Endometrium (tissue), 2 donors: Measurements from ENCODE around the gene RALY.

Source experiments
- FAIRE-seq: peaks from 2 replicates; lab custom pipeline; 2012; peaks lifted over from hg19 to GRCh38; lab: Jason Lieb, UNC
- donor health status: control.
- donor health status: control.

RALY gene

DNA sequence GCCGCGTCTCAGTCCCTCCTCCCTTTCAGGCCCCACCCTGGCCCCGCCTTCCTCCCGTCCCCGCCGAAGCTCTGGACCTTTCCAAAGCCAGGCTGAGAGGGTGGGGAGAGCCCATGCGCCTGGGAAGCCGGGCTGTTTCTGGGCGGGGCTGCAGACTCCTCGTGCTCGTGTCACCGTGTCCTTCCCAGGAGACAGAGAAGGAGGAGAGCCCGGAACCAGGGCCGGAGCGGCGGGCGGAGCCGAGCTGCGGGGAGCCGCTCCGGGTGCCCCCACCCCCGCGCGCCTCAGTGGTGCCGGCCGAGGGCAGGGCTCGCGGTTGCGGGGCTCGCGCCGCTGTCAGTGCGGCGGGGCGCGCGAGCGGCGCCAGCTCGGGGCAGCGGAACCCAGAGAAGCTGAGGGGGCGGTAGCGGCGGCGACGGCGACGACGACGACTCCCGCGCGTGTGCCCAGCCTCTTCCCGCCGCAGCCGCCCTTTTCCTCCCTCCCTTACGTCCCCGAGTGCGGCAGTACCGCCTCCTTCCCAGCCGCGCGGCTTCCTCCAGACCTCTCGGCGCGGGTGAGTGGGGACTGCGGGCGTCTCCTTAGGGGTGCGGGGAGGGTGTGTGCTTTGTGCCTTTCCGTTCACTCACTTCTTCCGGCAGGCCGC is at the start of gene RALY:
RALY (plus strand) TSS at position 336 of the 646 bp plus-strand sequence. CDS start 78,164 bp downstream, outside the sequence.
- no peak for FAIRE-seq

GRCh38 chr20:33944914-33945313 is 48.8 kb upstream of the RALY start:
- FAIRE-seq, result no peak

- no peak for FAIRE-seq
Measured at GRCh38 chr20:33945391-33946081, 48.2 kb upstream of the RALY start.

GRCh38 chr20:33947709-33948295 is 45.9 kb upstream of the RALY start:
- FAIRE-seq, result no peak

DNA sequence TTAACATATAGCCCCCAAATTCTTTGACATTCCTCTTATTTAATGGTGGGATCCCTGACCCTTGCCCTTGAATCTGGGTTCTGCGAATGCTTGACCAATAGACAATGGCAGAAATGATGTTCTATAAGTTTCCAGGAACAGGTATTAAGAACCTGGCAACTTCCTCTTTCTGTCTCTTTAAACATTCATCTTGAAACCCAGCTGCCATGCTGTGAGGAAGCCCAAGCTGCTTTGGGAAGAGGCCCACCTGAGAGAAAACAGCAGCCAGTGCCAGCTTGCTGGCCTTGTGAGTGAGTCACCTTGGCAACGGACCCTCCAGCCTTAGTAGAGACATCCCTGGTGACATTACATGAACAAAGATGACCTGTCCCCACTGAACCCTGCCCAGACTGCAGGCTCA is 45.2 kb upstream of the RALY start:
- FAIRE-seq, result no peak

DNA sequence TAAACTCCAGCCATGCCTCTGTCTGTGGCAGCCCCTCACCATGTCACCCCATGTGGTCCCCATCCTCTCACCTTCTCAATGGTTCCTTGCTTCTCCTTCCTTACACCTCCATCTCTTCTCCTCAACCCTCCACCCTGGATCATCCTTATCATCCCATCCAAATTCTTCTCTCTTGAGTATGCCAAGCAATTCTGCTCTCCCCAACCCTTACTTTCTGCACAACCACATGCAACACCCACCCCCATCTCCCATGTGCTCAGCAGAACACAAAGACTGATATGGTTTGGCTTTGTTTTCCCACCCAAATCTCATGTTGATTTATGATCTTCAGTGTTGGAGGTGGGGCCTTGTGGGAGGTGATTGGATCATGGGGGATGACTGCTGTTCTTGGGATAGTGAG is 42.5 kb upstream of the RALY start:
- no peak for FAIRE-seq

GRCh38 chr20:33954504-33954903 is 39.2 kb upstream of the RALY start:
- no peak for FAIRE-seq

DNA sequence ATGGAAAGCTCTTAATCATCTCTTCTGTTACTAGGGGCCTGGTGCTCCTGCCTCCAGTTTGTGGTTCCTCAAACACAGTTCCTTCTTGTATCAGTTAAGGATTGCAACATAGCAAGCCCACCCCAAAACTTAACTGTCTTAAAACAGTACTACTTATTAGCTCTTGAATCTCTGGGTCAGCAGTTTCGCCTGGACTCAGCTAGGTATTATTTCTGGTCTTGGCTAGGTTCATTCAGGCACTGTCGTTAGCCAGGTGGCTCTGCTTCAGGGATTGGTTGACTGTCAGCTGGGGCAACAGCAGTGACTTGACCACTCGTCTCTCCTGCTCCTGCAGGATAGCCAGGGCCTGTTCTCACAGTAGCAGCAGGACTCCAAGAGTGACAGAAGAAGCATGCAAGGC is 30.0 kb upstream of the RALY start:
- FAIRE-seq, result no peak

DNA sequence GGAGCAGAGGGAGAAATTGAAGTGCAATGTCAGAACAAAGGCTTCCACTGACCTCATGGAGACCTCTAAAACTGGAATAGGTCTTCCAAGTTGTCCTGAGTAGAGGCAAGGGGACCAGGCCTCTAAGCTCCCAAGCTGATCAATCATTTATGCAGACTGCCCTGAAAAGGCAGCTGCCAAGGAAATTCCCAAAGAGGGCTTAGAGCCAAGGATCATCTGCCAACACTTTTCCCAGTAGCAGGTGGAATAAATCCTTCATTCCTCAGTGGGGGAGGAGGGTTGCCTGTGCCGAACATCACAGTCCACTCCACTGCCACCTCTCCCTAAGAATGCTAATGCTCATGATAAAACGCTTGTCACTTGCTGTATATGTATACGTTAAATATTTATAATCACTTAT is 29.3 kb upstream of the RALY start:
- no peak for FAIRE-seq

GRCh38 chr20:33967126-33967525 is 26.6 kb upstream of the RALY start:
- no peak for FAIRE-seq

DNA sequence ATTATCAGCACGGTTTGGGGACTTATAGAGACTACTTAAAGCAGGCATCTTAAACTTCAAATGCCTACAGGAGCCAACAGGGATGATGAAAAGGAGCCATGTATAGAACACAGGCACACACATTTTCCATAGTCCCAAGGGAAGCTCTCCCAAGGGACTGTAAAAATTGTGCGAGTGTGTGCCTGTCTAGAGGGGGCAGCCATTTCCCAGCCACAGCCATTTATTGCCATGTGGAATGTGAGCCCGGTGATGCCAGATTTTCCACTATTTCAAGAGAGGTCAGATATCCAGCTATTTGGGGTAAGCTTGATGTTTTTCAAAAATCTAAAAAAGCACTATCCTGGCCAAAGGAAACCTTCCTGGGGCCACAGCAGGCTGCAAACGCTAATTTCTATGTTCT is 24.1 kb upstream of the RALY start:
- FAIRE-seq, result no peak

- no peak for FAIRE-seq
Measured at GRCh38 chr20:33970229-33970628, 23.5 kb upstream of the RALY start.

GRCh38 chr20:33971147-33971975 is 22.4 kb upstream of the RALY start:
- no peak for FAIRE-seq

- FAIRE-seq, result peak; percentile 90
Measured at GRCh38 chr20:33976959-33977358, 16.8 kb upstream of the RALY start.

DNA sequence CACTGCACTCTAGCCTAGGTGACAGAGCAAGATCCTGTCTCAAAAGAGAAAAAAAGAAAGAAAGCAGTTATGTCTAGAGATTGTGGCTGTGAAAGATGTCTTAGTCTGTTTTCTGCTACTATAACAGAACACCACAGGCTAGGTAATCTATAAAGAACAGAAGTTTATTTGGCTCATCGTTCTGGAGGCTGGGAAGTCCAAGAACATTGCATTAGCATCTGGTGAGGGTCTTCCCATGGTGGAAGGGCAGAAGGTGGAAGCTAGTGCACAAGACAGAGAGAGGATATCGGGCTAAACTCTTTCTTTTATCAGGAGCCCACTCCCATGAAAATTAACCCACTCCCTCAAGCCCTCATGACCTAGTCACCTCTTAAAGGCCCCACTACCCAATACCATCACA is 16.2 kb upstream of the RALY start:
- no peak for FAIRE-seq

GRCh38 chr20:33979094-33979493 is 14.6 kb upstream of the RALY start:
- FAIRE-seq, result no peak

GRCh38 chr20:33981347-33981746 is 12.4 kb upstream of the RALY start:
- FAIRE-seq, result no peak

- FAIRE-seq, result no peak
Measured at GRCh38 chr20:33981964-33982363, 11.7 kb upstream of the RALY start.

DNA sequence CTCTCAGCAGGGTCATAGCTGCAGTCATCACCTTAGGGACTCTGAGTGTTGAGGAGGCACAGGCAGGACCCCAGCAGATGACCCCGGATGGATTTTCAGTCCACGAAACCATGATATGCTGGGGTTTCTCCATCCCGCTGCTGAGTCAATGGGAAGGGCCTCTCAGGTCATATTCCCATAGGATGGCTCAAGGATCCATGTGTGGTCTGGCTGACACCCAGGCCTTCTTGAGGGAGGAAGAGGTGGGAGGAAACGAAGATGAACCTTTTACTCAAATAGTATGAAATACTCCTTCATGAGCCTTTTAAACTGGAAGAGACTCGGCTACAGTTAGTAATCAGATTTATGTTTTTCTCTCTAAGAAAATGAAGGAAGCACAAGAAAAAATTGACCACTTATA is 10.3 kb upstream of the RALY start:
- FAIRE-seq, result no peak

DNA sequence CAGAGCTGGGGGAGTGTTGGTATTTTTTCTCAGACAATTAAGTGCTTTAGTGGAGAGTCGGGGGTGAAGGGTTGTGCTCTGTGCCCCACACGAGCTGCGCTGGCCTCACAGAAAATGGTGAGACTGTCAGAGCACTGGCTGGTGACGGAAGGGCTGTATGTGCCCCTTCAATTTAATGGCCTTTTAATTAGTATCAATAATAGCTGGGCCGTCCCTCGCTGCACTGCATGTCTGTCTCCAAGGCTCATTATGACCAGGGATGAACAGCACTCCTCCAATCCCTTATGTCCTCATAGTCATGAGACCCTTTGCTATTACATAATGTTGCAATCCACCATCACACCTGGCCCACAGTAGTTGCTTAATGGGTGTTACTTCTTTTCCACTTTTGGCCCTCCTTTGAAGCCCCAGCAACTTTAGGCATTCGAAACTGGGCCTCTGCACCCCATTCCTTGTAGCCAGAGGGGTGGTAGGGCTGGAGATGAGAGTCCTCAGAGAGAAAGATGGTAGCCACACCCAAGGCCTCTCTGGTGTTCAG is 9.5 kb upstream of the RALY start:
- no peak for FAIRE-seq

DNA sequence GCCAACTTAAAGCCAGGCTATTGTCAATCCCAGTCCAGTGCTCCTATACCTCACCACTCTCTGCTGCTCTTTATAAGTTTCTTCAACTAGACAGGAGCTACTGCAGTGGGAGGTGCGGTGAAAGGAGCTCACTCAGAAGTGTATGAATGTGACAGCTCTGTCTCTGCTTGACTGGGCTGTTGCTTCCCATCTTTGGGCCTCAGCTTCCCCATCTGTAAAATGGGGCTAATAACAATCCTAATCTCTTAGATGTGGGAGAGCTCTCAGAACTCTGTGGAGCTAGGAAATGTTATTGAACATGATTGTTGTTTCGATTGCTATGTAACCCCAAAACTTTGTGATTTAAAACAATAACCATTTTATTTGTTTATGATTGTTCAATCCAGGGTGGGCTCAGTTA is 8.4 kb upstream of the RALY start:
- no peak for FAIRE-seq

GRCh38 chr20:33985830-33986229 is 7.9 kb upstream of the RALY start:
- no peak for FAIRE-seq
